Common myeloid progenitor, CD34-positive (primary cell): ENCODE results near the gene CAMKK2. TPM values are rescaled to one million over a fixed set of nuclear protein-coding genes. Genes with fewer than 3 reads are reported as not detected.

Source experiments
- CTCF ChIA-PET: fragments of 350-600 bp; sonication (Branson Sonifier 250); formaldehyde crosslinking; loops from one replicate; lab custom pipeline; 2021; ENCODE audit warnings: antibody characterized with exemption; lab: Charles Lee
- POLR2A ChIA-PET: fragments of 350-600 bp; sonication (Branson Sonifier 250); formaldehyde crosslinking; loops from one replicate; lab custom pipeline; 2021; ENCODE audit warnings: antibody characterized with exemption; lab: Charles Lee
- DNase-seq, 3 donors: peaks; one replicate each; pipeline versions ENCODE4 v3.0.0 to v3.0.0-alpha.2; 2013
- H3K27ac ChIP-seq, 2 experiments: 1 replicate in 1 of 2; 2 replicates in 1 of 2; pipeline ENCODE4 v1.7.0; 2013; ENCODE audit warnings: inconsistent platforms in 2 of 2, low read length in 2 of 2, mild to moderate bottlenecking in 2 of 2, low read depth in 1 of 2, moderate library complexity in 1 of 2; ENCODE audit not compliant: severe bottlenecking in 2 of 2, insufficient read depth in 1 of 2, poor library complexity in 1 of 2
- H3K27me3 ChIP-seq, 5 experiments: replicated peaks in 2 of 5; 1 replicate in 3 of 5; 2 replicates in 2 of 5; pipeline versions ENCODE4 v1.6.1 to v1.7.0; 2013; ENCODE audit warnings: low read length in 4 of 5, mild to moderate bottlenecking in 2 of 5, moderate library complexity in 2 of 5, inconsistent platforms in 1 of 5; ENCODE audit not compliant: insufficient read depth in 5 of 5, control insufficient read depth in 4 of 5
- H3K36me3 ChIP-seq, 4 experiments: 1 replicate in 2 of 4; 2 replicates in 2 of 4; pipeline versions ENCODE4 v1.6.1 to v1.7.0; 2013; ENCODE audit warnings: low read length in 3 of 4, control low read depth in 1 of 4, mild to moderate bottlenecking in 1 of 4; ENCODE audit not compliant: control insufficient read depth in 4 of 4, insufficient read depth in 4 of 4
- H3K4me1 ChIP-seq, 4 experiments: 1 replicate in 3 of 4; 2 replicates in 1 of 4; pipeline versions ENCODE4 v1.6.1 to v1.7.1; 2013; ENCODE audit warnings: low read length in 3 of 4, mild to moderate bottlenecking in 3 of 4, control low read depth in 1 of 4, inconsistent platforms in 1 of 4, moderate library complexity in 1 of 4; ENCODE audit not compliant: control insufficient read depth in 4 of 4, insufficient read depth in 4 of 4; ENCODE audit errors: control extremely low read depth in 1 of 4
- H3K4me3 ChIP-seq, 7 experiments: 1 replicate in 4 of 7; 2 replicates in 3 of 7; pipeline versions ENCODE4 v1.5.1 to v1.7.0; 2013; ENCODE audit warnings: mild to moderate bottlenecking in 7 of 7, low read length in 6 of 7, moderate library complexity in 6 of 7, inconsistent platforms in 2 of 7, low read depth in 2 of 7, control low read depth in 1 of 7; ENCODE audit not compliant: insufficient read depth in 4 of 7, control insufficient read depth in 1 of 7; ENCODE audit errors: extremely low read depth in 1 of 7
- H3K9me3 ChIP-seq, 5 experiments: 1 replicate in 4 of 5; 2 replicates in 1 of 5; pipeline versions ENCODE4 v1.6.1 to v1.7.1; 2013; ENCODE audit warnings: low read length in 4 of 5, mild to moderate bottlenecking in 2 of 5, inconsistent platforms in 1 of 5, low read depth in 1 of 5, moderate library complexity in 1 of 5; ENCODE audit not compliant: control insufficient read depth in 4 of 5, insufficient read depth in 2 of 5; ENCODE audit errors: control extremely low read depth in 1 of 5
- WGBS: methylation state at CpG from one replicate; pipeline ENCODE4 v1.1.5; 2013; ENCODE audit not compliant: insufficient coverage; 5-methylcytosine and 5-hydroxymethylcytosine counted together
- polyA plus RNA-seq: library from polyadenylated mRNA; unstranded; fragments of 120-200 nt; gene quantifications from one replicate; pipeline ENCODE4 v1.2.1, GENCODE V29; 2013

Gene CAMKK2
- 32.4 TPM for polyA plus RNA-seq

- ChIA-PET CTCF (interaction anchor here (0.6 to 1.4 kb wide), 4 partner anchors 9 to 948 kb away, joined by 3 to 4 read pairs (median 4); no protein-coding TSS in a partner anchor), POLR2A (no interaction called here)
- Histone ChIP-seq H3K27me3 (no peaks in the 10 kb centered on the region), H3K36me3 (peaks cover 0 to 7% (median 2%) of the 10 kb centered on the region in 4 experiments), H3K9me3 (no peaks in the 10 kb centered on the region), H3K4me1 (peaks cover 11 to 29% (median 23%) of the 10 kb centered on the region in 4 experiments), H3K4me3 (peak within 1 kb of the TSS; percentile 77 to 93 (median 84)), H3K27ac (peak within 1 kb of the TSS; percentile 33 to 71)
- DNase-seq = peak; percentile 86 to 92 (median 92)
- WGBS = 0% methylated on average over 69 of the region's 104 CpGs
Measured at GRCh38 chr12:121296618-121297434, at the start of gene CAMKK2. Gene CAMKK2, minus strand, starts transcription at chr12:121296709. Its CDS starts 22,183 bp downstream, at chr12:121274526.

GRCh38 chr12:121345151-121345815 is 48.8 kb upstream of the CAMKK2 start:
- CTCF ChIA-PET = interaction anchor here (1.0 to 1.4 kb wide), 2 partner anchors 10 to 20 kb away, joined by 3 to 4 read pairs; no protein-coding TSS in a partner anchor
- no peaks in the 10 kb centered on the region for H3K27me3 ChIP-seq
- POLR2A ChIA-PET = no interaction called here
- 90% methylated on average over 3 of the region's 4 CpGs for WGBS
- H3K27ac ChIP-seq = no peak overlapping the region
- peaks cover 28 to 68% (median 43%) of the 10 kb centered on the region in 4 experiments for H3K36me3 ChIP-seq
- H3K4me3 ChIP-seq = no peak overlapping the region
- no peak for DNase-seq
- peaks cover 0 to 2% (median under 1%) of the 10 kb centered on the region in 4 experiments for H3K4me1 ChIP-seq
- H3K9me3 ChIP-seq = no peaks in the 10 kb centered on the region

- WGBS = 86% methylated on average over 3 of the region's 3 CpGs
- no peak for DNase-seq
- POLR2A ChIA-PET = no interaction called here
- no peaks in the 10 kb centered on the region for H3K27me3 ChIP-seq
- H3K36me3 ChIP-seq = peaks cover 29 to 75% (median 43%) of the 10 kb centered on the region in 4 experiments
- H3K27ac ChIP-seq = no peak overlapping the region
- peaks cover 0 to 2% (median under 1%) of the 10 kb centered on the region in 4 experiments for H3K4me1 ChIP-seq
- H3K4me3 ChIP-seq = no peak overlapping the region
- no peaks in the 10 kb centered on the region for H3K9me3 ChIP-seq
- CTCF ChIA-PET = interaction anchor here (1.0 to 1.8 kb wide), 3 partner anchors 10 to 21 kb away, joined by 3 to 13 read pairs (median 4); no protein-coding TSS in a partner anchor
Measured at GRCh38 chr12:121344506-121344905, 48.0 kb upstream of the CAMKK2 start.

GRCh38 chr12:121337416-121337815 is 40.9 kb upstream of the CAMKK2 start:
- ChIA-PET CTCF (interaction anchor here (1.0 to 11.5 kb wide), 7 partner anchors 9 to 106 kb away, joined by 3 to 123 read pairs (median 4); partner anchors contain the start of gene ANAPC5), POLR2A (no interaction called here)
- no peak for DNase-seq
- Histone ChIP-seq H3K4me3 (no peak overlapping the region), H3K4me1 (peaks cover 0 to 3% (median 0%) of the 10 kb centered on the region in 4 experiments), H3K9me3 (no peaks in the 10 kb centered on the region), H3K27me3 (no peaks in the 10 kb centered on the region), H3K27ac (no peak overlapping the region), H3K36me3 (peaks cover 23 to 69% (median 48%) of the 10 kb centered on the region in 4 experiments)
- WGBS = 100% methylated on average over 4 of the region's 4 CpGs

GRCh38 chr12:121334513-121335343 is 38.2 kb upstream of the CAMKK2 start:
- Histone ChIP-seq H3K36me3 (peaks cover 34 to 73% (median 60%) of the 10 kb centered on the region in 4 experiments), H3K9me3 (no peaks in the 10 kb centered on the region), H3K4me3 (no peak overlapping the region), H3K27ac (peak overlapping the region in 1 of 2 experiments; percentile 55), H3K4me1 (peaks cover 0 to 3% (median 0%) of the 10 kb centered on the region in 4 experiments), H3K27me3 (no peaks in the 10 kb centered on the region)
- peak; percentile 74 to 86 (median 85) for DNase-seq
- POLR2A ChIA-PET = interaction anchor here (1.2 kb wide), 1 partner anchor 108 kb away, joined by 3 read pairs; no protein-coding TSS in a partner anchor
- CTCF ChIA-PET = interaction anchor here (0.8 to 11.5 kb wide), 24 partner anchors 9 to 144 kb away, joined by 3 to 123 read pairs (median 4); partner anchors contain the start of gene ANAPC5
- 59% methylated on average over 5 of the region's 8 CpGs for WGBS

GRCh38 chr12:121333747-121334146 is 37.2 kb upstream of the CAMKK2 start:
- 100% methylated on average over 1 of the region's 1 CpG for WGBS
- Histone ChIP-seq H3K27ac (peak overlapping the region in 1 of 2 experiments; percentile 1), H3K9me3 (no peaks in the 10 kb centered on the region), H3K4me3 (no peak overlapping the region), H3K27me3 (no peaks in the 10 kb centered on the region), H3K4me1 (peaks cover 0 to 3% (median 0%) of the 10 kb centered on the region in 4 experiments), H3K36me3 (peaks cover 31 to 74% (median 57%) of the 10 kb centered on the region in 4 experiments)
- POLR2A ChIA-PET = no interaction called here
- CTCF ChIA-PET = interaction anchor here (1.0 to 11.5 kb wide), 10 partner anchors 8 to 110 kb away, joined by 3 to 123 read pairs (median 10); no protein-coding TSS in a partner anchor
- DNase-seq = no peak
